ENCODE results near the gene DAPK2.

DAPK2 gene

GRCh38 chr15:63860155-63860554, 186.1 kb downstream of the DAPK2 start:
- no peaks in the 10 kb centered on the region for H3K9me3 Mint-ChIP-seq

GRCh38 chr15:63858881-63859280, 187.4 kb downstream of the DAPK2 start:
- no peaks in the 10 kb centered on the region for H3K9me3 Mint-ChIP-seq
- peaks cover 22% of the 10 kb centered on the region for H3K4me1 Mint-ChIP-seq (ENCODE audit: low read depth)
- no peaks in the 10 kb centered on the region for H3K27me3 Mint-ChIP-seq (ENCODE audit: low read depth)
- no peak overlapping the region for H3K4me3 Mint-ChIP-seq
- H3K36me3 Mint-ChIP-seq (ENCODE audit: low read depth), result no peaks in the 10 kb centered on the region
- peak overlapping the region; percentile 41 for H3K27ac Mint-ChIP-seq

More at GRCh38 chr15:63860155-63860554, 186.1 kb downstream of the DAPK2 start:
- Mint-ChIP-seq H3K4me1 (ENCODE audit: low read depth) (peaks cover 22% of the 10 kb centered on the region), H3K36me3 (ENCODE audit: low read depth) (no peaks in the 10 kb centered on the region), H3K27me3 (ENCODE audit: low read depth) (no peaks in the 10 kb centered on the region), H3K4me3 (no peak overlapping the region), H3K27ac (peak overlapping the region; percentile 80)

DNA sequence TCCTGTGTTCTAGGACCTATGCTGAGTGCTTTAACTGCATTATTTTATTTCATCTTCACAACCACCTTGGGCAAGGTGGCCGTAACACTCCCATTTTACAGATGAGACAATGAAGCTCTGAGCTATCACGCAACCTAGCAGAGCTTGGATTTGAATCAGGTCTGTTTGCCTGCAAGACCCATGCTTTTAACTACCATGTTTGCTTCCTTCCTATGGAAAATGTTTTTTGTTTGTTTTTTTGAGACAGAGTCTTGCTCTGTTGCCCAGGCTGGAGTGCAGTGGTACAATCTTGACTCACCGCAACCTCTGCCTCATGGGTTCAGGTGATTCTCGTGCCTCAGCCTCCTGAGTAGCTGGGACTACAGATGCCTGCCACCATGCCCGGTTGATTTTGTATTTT, 187.8 kb downstream of the DAPK2 start:
- no peaks in the 10 kb centered on the region for H3K9me3 Mint-ChIP-seq
- H3K4me3 Mint-ChIP-seq, result no peak overlapping the region
- no peaks in the 10 kb centered on the region for H3K27me3 Mint-ChIP-seq (ENCODE audit: low read depth)
- peaks cover 22% of the 10 kb centered on the region for H3K4me1 Mint-ChIP-seq (ENCODE audit: low read depth)
- H3K27ac Mint-ChIP-seq, result peak overlapping the region; percentile 41
- no peaks in the 10 kb centered on the region for H3K36me3 Mint-ChIP-seq (ENCODE audit: low read depth)

DNA sequence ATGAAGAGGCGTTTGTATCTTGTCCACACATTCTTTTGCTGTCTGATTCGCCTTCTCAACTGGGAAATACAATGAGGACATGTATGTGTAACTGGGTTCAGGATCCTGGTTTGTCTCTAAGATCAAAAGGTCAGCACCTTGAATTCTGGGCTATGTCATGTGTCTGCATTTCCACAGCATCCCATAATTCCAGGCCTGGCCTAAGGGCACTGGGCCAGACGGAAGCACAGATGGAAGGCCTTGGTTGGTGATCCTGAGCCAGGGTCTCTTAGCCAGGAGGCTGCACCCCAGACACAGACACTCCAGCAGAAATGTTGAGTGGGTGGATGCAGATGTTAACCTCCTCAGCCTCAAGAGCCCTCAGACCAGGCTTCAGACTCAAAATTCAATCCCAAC, 188.8 kb downstream of the DAPK2 start:
- Mint-ChIP-seq H3K9me3 (no peaks in the 10 kb centered on the region), H3K36me3 (ENCODE audit: low read depth) (no peaks in the 10 kb centered on the region), H3K27me3 (ENCODE audit: low read depth) (no peaks in the 10 kb centered on the region), H3K4me3 (no peak overlapping the region), H3K27ac (no peak overlapping the region), H3K4me1 (ENCODE audit: low read depth) (peaks cover 22% of the 10 kb centered on the region)

Measured in T-helper 1 cell treated with Interleukin-12 subunit alpha and Interleukin-12 subunit beta and Interleukin-4 antibody, amounts not matched to agents 30 μg/mL and 1 μg/mL, for 36 hours (primary cell).